GM23248 (cell line): ENCODE data around the gene CRB1. TPM values are rescaled to one million over a fixed set of nuclear protein-coding genes. Genes with fewer than 3 reads are reported as not detected.
A peak's percentile ranks its signal among the peaks of the same experiment; 100 is the strongest.

Experiments
- DNase-seq: peaks from one replicate; pipeline ENCODE4 v3.0.0-alpha.2; 2015
- H2AFZ ChIP-seq: fragments of 200-600 bp; sonication (generic); 2 replicates; pipeline ENCODE4 v1.6.1; 2016; ENCODE audit warnings: antibody characterized with exemption
- H3F3A ChIP-seq: fragments of 200-600 bp; sonication (generic); 2 replicates; pipeline ENCODE4 v1.6.1; 2016; ENCODE audit warnings: mild to moderate bottlenecking, antibody characterized with exemption, mixed run types; ENCODE audit not compliant: insufficient read depth
- H3K27ac ChIP-seq: fragments of 200-600 bp; sonication (generic); 2 replicates; pipeline ENCODE4 v1.5.1; 2016; ENCODE audit warnings: mild to moderate bottlenecking
- H3K27me3 ChIP-seq: fragments of 200-600 bp; sonication (generic); replicated peaks from 2 replicates; pipeline ENCODE4 v1.6.1; 2016; ENCODE audit warnings: mild to moderate bottlenecking; ENCODE audit not compliant: insufficient read depth
- H3K36me3 ChIP-seq: fragments of 200-600 bp; sonication (generic); 2 replicates; pipeline ENCODE4 v1.6.1; 2016; ENCODE audit warnings: low read depth, mild to moderate bottlenecking
- H3K4me1 ChIP-seq: fragments of 200-600 bp; sonication (generic); 2 replicates; pipeline ENCODE4 v1.6.1; 2016; ENCODE audit warnings: mild to moderate bottlenecking; ENCODE audit not compliant: insufficient read depth
- H3K4me2 ChIP-seq: fragments of 200-600 bp; sonication (generic); one replicate; pipeline ENCODE4 v1.6.1; 2016; ENCODE audit warnings: mild to moderate bottlenecking; ENCODE audit not compliant: unreplicated experiment
- H3K4me3 ChIP-seq: fragments of 200-600 bp; sonication (generic); 2 replicates; pipeline ENCODE4 v1.5.1; 2016; ENCODE audit warnings: mild to moderate bottlenecking
- H3K79me2 ChIP-seq: fragments of 200-600 bp; sonication (generic); 2 replicates; pipeline ENCODE4 v1.6.1; 2016; ENCODE audit warnings: mild to moderate bottlenecking; ENCODE audit not compliant: insufficient read depth
- H3K9ac ChIP-seq: fragments of 200-600 bp; sonication (generic); 2 replicates; pipeline ENCODE4 v1.6.1; 2016; ENCODE audit warnings: mild to moderate bottlenecking
- H3K9me2 ChIP-seq: fragments of 200-600 bp; sonication (generic); 2 replicates; pipeline ENCODE4 v1.6.1; 2016; ENCODE audit warnings: mixed run types, mild to moderate bottlenecking, moderate library complexity; ENCODE audit not compliant: insufficient read depth
- H3K9me3 ChIP-seq: fragments of 200-600 bp; sonication (generic); one replicate; pipeline ENCODE4 v1.6.1; 2017; ENCODE audit warnings: low read depth
- H4K20me1 ChIP-seq: fragments of 200-600 bp; sonication (generic); 2 replicates; pipeline ENCODE4 v1.6.0; 2016; ENCODE audit not compliant: insufficient read depth
- EZH2 ChIP-seq: fragments of 200-600 bp; sonication (generic); IDR thresholded peaks from 2 replicates; pipeline ENCODE4 v1.6.1; 2018; ENCODE audit warnings: antibody characterized with exemption, mild to moderate bottlenecking; ENCODE audit not compliant: insufficient read depth, poor library complexity, severe bottlenecking
- EZH2phosphoT487 ChIP-seq: fragments of 200-600 bp; sonication (generic); IDR thresholded peaks from 2 replicates; pipeline ENCODE4 v1.6.1; 2018; ENCODE audit warnings: antibody characterized with exemption, moderate library complexity, mild to moderate bottlenecking, low read depth; ENCODE audit not compliant: insufficient read depth
- WGBS, 2 experiments: methylation state at CpG; one replicate each; pipeline ENCODE4 v1.1.6; 2015 to 2017; ENCODE audit warnings: low lambda C conversion rate in 2 of 2, low coverage in 1 of 2; ENCODE audit errors: missing lambda C conversion rate in 2 of 2; 5-methylcytosine and 5-hydroxymethylcytosine counted together
- in situ Hi-C: fragments of 300-500 bp; cut with MboI; formaldehyde crosslinking; loops from 2 replicates; pipeline ENCODE4 v1.15.0; 2020
- polyA plus RNA-seq: library from polyadenylated mRNA; unstranded; fragments of >200 nt; fragmentation: Nextera tagmentation; extraction: Ambion mirVana; gene quantifications from 2 replicates; pipeline ENCODE4 v1.2.1, GENCODE V29; 2016
- total RNA-seq: library from RNA; depleted of rRNA; stranded (reverse); fragments of >200 nt; shearing (Covaris generic); gene quantifications from 2 replicates; pipeline ENCODE4 v1.2.3, GENCODE V29; 2014

CRB1 gene
- total and polyA plus RNA-seq, 2 experiments from 2014 or later = 0.11 TPM; not detected in 1

DNA sequence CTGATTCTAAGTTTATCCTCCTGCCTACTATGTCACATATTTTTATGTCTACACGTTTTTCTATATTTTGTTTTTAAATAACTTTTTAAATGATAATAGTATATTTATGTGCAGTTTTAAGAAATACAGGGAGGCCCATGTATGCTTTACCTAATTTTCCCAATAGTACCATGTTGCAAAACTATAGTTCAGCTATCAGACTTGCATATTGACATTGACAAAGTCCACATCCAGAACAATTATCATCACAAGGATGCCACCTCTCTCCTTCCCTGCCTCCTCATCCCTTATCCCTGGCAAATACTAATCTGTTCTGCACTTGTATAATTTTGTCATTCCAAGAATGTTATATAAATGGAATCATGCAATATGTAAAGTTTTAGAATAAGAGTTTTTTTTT is 90.9 kb downstream of the CRB1 start:
- Histone ChIP-seq H4K20me1 (no peaks in the 10 kb centered on the region), H3F3A (no peaks in the 10 kb centered on the region), H3K9me2 (no peaks in the 10 kb centered on the region), H3K36me3 (no peaks in the 10 kb centered on the region), H3K4me3 (no peak overlapping the region), H3K27me3 (no peaks in the 10 kb centered on the region), H3K9ac (no peak overlapping the region), H3K79me2 (no peaks in the 10 kb centered on the region), H2AFZ (no peak overlapping the region), H3K27ac (no peak overlapping the region), H3K4me1 (no peaks in the 10 kb centered on the region), H3K4me2 (no peak overlapping the region), H3K9me3 (no peaks in the 10 kb centered on the region)
- 19 to 28% methylated on average over 1 of the region's 1 CpG for WGBS, 2 experiments
- DNase-seq = no peak
- TF ChIP-seq EZH2 = no peak
- TF ChIP-seq EZH2phosphoT487 = no peak
- in situ Hi-C loops = no loop called here

DNA sequence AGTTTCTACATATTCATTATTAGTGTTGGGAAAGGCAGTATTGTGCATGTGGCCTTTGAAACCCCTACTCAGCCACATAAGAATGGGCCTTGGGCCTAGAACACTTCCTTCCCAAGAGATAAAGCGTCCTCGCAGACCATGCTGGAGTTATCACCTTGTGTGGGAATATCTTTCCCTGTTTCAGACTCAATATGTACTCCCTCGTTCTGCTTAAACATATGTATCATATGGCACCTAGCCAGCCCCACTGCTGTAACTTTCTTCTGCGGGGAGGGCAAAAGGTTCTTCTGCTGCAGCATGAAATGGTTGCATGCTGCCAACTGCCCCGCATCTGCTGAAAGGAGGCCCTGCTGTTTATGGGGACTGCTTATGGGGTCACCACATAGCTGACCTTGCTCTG is 92.0 kb downstream of the CRB1 start:
- peak overlapping the region; percentile 23; the same call in 1 of the 2 replicates for H2AFZ ChIP-seq
- H3K27ac ChIP-seq = no peak overlapping the region
- H3K4me3 ChIP-seq = no peak overlapping the region
- 41 to 42% methylated on average over 5 of the region's 5 CpGs for WGBS, 2 experiments
- H3K9ac ChIP-seq = no peak overlapping the region
- H3K9me3 ChIP-seq = no peaks in the 10 kb centered on the region
- H3K79me2 ChIP-seq = no peaks in the 10 kb centered on the region
- no peaks in the 10 kb centered on the region for H3K9me2 ChIP-seq
- H3K36me3 ChIP-seq = no peaks in the 10 kb centered on the region
- H3K4me1 ChIP-seq = no peaks in the 10 kb centered on the region
- H3K4me2 ChIP-seq = no peak overlapping the region
- H4K20me1 ChIP-seq = no peaks in the 10 kb centered on the region
- no peaks in the 10 kb centered on the region for H3K27me3 ChIP-seq
- TF ChIP-seq EZH2 (no peak), EZH2phosphoT487 (no peak)
- H3F3A ChIP-seq = no peaks in the 10 kb centered on the region
- in situ Hi-C loops = no loop called here
- DNase-seq = peak; percentile 26

GRCh38 chr1:197362871-197363270 is 94.8 kb downstream of the CRB1 start:
- Histone ChIP-seq H3K9me2 (no peaks in the 10 kb centered on the region), H3F3A (no peaks in the 10 kb centered on the region), H4K20me1 (no peaks in the 10 kb centered on the region), H2AFZ (no peak overlapping the region), H3K9me3 (no peaks in the 10 kb centered on the region), H3K79me2 (no peaks in the 10 kb centered on the region), H3K27ac (no peak overlapping the region), H3K9ac (no peak overlapping the region), H3K36me3 (no peaks in the 10 kb centered on the region), H3K4me2 (no peak overlapping the region), H3K4me3 (no peak overlapping the region), H3K27me3 (no peaks in the 10 kb centered on the region), H3K4me1 (no peaks in the 10 kb centered on the region)
- in situ Hi-C loops = no loop called here
- TF ChIP-seq EZH2 (no peak), EZH2phosphoT487 (no peak)
- no peak for DNase-seq

GRCh38 chr1:197363855-197364254 is 95.8 kb downstream of the CRB1 start:
- WGBS, 2 experiments = 91 to 92% methylated on average over 14 of the region's 14 CpGs
- Histone ChIP-seq H3K9ac (no peak overlapping the region), H3K4me1 (no peaks in the 10 kb centered on the region), H3K27me3 (no peaks in the 10 kb centered on the region), H3K9me3 (no peaks in the 10 kb centered on the region), H3K4me2 (no peak overlapping the region), H2AFZ (no peak overlapping the region), H3K27ac (no peak overlapping the region), H3K79me2 (no peaks in the 10 kb centered on the region), H3F3A (no peaks in the 10 kb centered on the region), H4K20me1 (no peaks in the 10 kb centered on the region), H3K9me2 (no peaks in the 10 kb centered on the region), H3K4me3 (no peak overlapping the region), H3K36me3 (no peaks in the 10 kb centered on the region)
- no peak for DNase-seq
- in situ Hi-C loops = no loop called here
- TF ChIP-seq EZH2 = no peak
- TF ChIP-seq EZH2phosphoT487 = no peak

GRCh38 chr1:197366996-197367395 is 98.9 kb downstream of the CRB1 start:
- WGBS, 2 experiments = 48 to 59% methylated on average over 2 of the region's 2 CpGs
- H3K79me2 ChIP-seq = no peaks in the 10 kb centered on the region
- no peak overlapping the region for H3K9ac ChIP-seq
- no peak for DNase-seq
- H3K9me2 ChIP-seq = no peaks in the 10 kb centered on the region
- H3K27ac ChIP-seq = no peak overlapping the region
- no peaks in the 10 kb centered on the region for H3K36me3 ChIP-seq
- no peak overlapping the region for H3K4me3 ChIP-seq
- TF ChIP-seq EZH2phosphoT487 = no peak
- in situ Hi-C loops = no loop called here
- H4K20me1 ChIP-seq = no peaks in the 10 kb centered on the region
- H3K4me2 ChIP-seq = no peak overlapping the region
- no peaks in the 10 kb centered on the region for H3K27me3 ChIP-seq
- no peaks in the 10 kb centered on the region for H3F3A ChIP-seq
- no peaks in the 10 kb centered on the region for H3K9me3 ChIP-seq
- no peak overlapping the region for H2AFZ ChIP-seq
- H3K4me1 ChIP-seq = no peaks in the 10 kb centered on the region
